IPS DF 6.9 (cell line): ENCODE data around the gene MLC1.

ENCODE experiments used
- DNase-seq: peaks from one replicate; pipeline ENCODE4 v3.0.0-alpha.2; 2013; ENCODE audit warnings: low read depth, low spot score
- H3K27ac ChIP-seq: one replicate; pipeline ENCODE4 v1.5.1; 2013; ENCODE audit warnings: low read length, control low read depth
- H3K27me3 ChIP-seq: 2 replicates; pipeline ENCODE4 v1.6.1; 2013; ENCODE audit warnings: mild to moderate bottlenecking, low read length; ENCODE audit not compliant: control insufficient read depth, insufficient read depth
- H3K36me3 ChIP-seq: 2 replicates; pipeline ENCODE4 v1.6.1; 2013; ENCODE audit warnings: low read length; ENCODE audit not compliant: control insufficient read depth, insufficient read depth
- H3K4me1 ChIP-seq: 2 replicates; pipeline ENCODE4 v1.6.1; 2013; ENCODE audit warnings: low read length; ENCODE audit not compliant: control insufficient read depth, insufficient read depth
- H3K4me3 ChIP-seq: 2 replicates; pipeline ENCODE4 v1.5.1; 2013; ENCODE audit warnings: mild to moderate bottlenecking, low read length
- H3K9me3 ChIP-seq: 2 replicates; pipeline ENCODE4 v1.6.1; 2013; ENCODE audit warnings: low read length, inconsistent platforms; ENCODE audit not compliant: control insufficient read depth, insufficient read depth
- WGBS: extraction: QIAGEN DNeasy Blood & Tissue Kit; methylation state at CpG from one replicate; pipeline ENCODE4 v1.1.7; 2013; ENCODE audit warnings: mixed read lengths, missing lambda C conversion rate; ENCODE audit not compliant: insufficient read length, insufficient coverage; 5-methylcytosine and 5-hydroxymethylcytosine counted together

MLC1 gene

GRCh38 chr22:50118129-50118528 is 32.9 kb upstream of the MLC1 start:
- Histone ChIP-seq H3K27me3 (no peaks in the 10 kb centered on the region), H3K9me3 (no peaks in the 10 kb centered on the region), H3K27ac (no peak overlapping the region), H3K4me1 (no peaks in the 10 kb centered on the region), H3K4me3 (no peak overlapping the region), H3K36me3 (no peaks in the 10 kb centered on the region)
- no CpG with 5 or more reads among the region's 3 CpGs for WGBS
- no peak for DNase-seq

DNA sequence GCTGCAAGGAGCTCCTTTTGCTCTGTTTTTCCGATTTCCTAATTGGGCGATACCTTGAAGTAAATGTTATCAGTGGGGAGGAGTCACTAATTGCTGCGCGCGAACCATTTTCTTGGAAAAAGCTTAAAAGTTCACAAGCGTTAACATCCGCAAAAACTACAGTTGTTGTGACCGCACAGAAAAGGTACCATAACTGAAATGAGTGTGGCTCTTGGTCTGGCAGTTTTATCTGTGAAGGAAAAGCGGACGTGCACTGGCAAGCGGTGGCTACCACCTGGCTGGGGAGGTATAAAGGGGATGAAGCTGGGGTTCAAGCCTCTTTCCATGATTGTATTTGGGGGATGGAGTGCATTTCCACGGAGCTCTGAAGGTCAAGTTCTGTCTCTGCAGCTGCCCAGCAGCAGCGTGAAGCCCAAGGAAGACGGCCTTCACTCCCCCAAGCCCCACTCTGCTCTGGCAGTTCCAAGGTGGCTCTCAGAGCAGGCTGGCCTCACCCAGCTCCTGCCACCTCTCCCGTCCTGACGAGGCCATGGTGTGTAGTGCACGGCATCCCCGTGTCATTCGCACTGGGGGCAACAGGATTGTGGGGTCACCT is 32.0 kb upstream of the MLC1 start:
- no CpG with 5 or more reads among the region's 19 CpGs for WGBS
- Histone ChIP-seq H3K9me3 (no peaks in the 10 kb centered on the region), H3K4me3 (no peak overlapping the region), H3K4me1 (no peaks in the 10 kb centered on the region), H3K27ac (no peak overlapping the region), H3K27me3 (no peaks in the 10 kb centered on the region), H3K36me3 (no peaks in the 10 kb centered on the region)
- DNase-seq: no peak

DNA sequence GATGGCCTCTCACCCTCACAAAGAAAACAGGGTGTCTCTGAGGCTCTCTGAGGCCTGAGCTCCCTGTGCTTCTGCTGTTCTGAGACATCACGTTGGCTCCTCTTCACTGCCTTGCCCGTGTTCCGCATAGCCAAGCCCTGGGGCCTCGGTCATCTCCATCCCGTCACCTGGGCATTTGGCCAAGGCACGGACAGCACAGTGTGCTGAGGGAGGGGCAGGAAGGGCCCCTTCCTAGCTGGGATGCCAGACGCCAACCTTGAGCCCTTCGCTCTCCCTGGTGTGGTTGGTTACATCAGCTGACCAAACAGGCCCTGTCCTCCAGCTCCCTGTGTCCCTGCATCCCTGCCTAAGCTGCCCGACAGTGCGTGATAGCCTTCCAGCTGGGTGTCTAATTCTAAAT is 30.5 kb upstream of the MLC1 start:
- H3K9me3 ChIP-seq: no peaks in the 10 kb centered on the region
- no peak overlapping the region for H3K4me3 ChIP-seq
- H3K4me1 ChIP-seq: no peaks in the 10 kb centered on the region
- no CpG with 5 or more reads among the region's 10 CpGs for WGBS
- no peak overlapping the region for H3K27ac ChIP-seq
- DNase-seq: no peak
- H3K27me3 ChIP-seq: no peaks in the 10 kb centered on the region
- H3K36me3 ChIP-seq: no peaks in the 10 kb centered on the region

DNA sequence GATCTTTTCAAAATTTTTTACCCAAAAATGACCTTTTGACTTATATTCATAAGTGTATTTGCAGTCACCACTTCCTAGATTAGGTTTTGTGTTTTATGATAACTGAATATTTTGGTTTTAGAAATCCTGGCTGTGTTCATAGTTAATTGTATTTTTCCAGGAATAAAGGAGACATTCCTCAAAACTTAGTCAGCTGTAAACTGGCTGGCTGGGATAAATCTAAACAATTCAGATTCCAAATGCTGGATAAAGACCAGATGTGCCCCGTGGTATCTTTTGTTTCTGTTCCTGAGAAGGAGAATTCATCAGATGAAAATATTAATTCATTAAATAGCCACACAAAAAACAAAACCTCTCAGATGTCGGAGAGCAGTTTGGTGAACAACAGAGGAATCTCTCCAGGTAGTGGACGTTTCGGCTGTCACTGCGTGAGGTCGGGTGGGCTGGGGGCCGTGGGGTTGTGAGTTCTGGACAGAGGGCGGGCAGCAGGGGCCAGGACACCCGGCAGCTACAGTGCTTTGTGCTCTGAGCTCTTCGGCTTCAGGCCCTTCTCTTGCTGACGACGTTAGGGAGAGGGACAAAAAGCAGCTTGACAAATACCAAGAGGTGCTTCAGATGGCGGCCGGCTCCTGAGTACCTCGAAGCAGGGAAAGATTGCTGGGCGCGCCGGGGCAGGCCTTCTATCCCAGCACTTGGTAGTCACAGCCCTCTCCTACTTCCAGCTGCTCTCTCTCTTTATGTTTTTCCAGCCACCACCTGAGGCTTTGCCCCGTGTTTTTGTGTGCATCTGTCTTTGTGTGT is 29.2 kb upstream of the MLC1 start:
- Histone ChIP-seq H3K27ac (no peak overlapping the region), H3K4me3 (no peak overlapping the region), H3K4me1 (no peaks in the 10 kb centered on the region), H3K36me3 (no peaks in the 10 kb centered on the region), H3K9me3 (no peaks in the 10 kb centered on the region), H3K27me3 (no peaks in the 10 kb centered on the region)
- WGBS: no CpG with 5 or more reads among the region's 19 CpGs
- DNase-seq: no peak

DNA sequence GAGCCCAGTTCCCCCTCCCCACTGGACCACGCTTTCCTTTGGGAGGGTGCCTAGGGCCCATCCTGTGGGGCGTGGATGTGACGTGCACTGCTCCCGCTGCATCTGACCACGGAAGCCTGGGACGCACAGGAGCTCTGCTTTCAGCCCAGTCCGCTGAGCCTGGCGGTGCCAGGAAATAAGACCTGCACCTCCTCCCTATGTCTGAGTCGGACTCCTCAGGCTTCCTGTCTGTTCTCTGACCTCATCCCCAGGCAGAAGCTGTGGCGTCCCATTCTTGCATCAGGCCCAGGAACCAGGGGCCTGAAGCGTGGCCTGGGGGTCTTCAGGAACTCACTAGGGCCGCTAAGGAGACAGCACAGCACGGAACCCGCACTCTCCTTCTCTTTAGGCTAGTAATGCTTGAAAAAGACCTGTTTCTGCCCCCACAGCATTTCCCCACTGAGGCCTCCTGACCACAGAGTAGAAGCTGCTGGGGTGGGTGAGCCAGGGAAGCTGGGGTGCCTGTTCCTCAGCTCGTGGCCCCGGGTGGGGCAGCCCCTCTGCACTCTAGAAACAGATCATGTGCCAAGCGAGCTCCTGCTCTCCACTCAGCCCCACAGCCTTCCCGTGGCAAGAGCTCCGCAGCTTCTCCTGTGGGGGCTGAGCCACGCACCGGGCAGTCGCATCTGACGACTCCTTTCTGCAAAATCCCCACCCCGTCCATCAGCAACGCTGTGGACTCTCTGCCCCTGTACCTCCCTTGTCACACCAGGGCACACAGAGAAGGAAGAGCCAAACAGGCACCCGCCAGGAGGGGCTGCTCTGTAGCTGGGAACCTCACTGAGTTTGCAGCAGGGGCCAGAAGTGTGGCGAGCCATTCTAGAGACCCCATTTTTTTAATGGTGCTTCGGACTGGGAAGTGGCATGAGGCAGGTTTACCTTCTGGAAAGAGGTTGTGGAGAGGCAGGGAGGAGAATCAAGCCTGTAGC is 27.2 kb upstream of the MLC1 start:
- Histone ChIP-seq H3K36me3 (no peaks in the 10 kb centered on the region), H3K4me3 (no peak overlapping the region), H3K27me3 (no peaks in the 10 kb centered on the region), H3K27ac (no peak overlapping the region), H3K9me3 (no peaks in the 10 kb centered on the region), H3K4me1 (no peaks in the 10 kb centered on the region)
- no CpG with 5 or more reads among the region's 28 CpGs for WGBS
- DNase-seq: no peak

DNA sequence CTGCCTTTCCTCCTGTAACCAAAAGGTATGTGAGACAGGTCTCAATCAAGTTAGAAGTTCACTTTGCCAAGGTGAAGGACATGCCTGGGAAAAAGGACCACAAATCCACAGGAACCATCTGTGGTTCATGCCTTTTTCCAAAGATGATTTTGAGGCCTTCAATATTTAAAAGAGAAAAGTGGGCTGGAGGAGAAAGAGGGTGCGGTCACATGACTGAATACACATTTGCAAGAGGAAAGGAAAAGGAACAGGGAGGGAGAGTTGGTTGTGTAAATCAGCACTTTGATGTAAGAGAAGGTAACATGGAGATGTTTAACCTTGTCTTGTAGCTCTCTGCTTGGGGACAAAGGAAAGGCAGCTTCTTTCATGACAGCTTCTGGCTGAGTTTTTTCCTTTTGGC is 25.8 kb upstream of the MLC1 start:
- H3K27ac ChIP-seq: no peak overlapping the region
- WGBS: no CpG with 5 or more reads among the region's 1 CpG
- H3K27me3 ChIP-seq: no peaks in the 10 kb centered on the region
- H3K36me3 ChIP-seq: no peaks in the 10 kb centered on the region
- no peak for DNase-seq
- no peaks in the 10 kb centered on the region for H3K9me3 ChIP-seq
- no peak overlapping the region for H3K4me3 ChIP-seq
- H3K4me1 ChIP-seq: no peaks in the 10 kb centered on the region

- DNase-seq: no peak
- H3K36me3 ChIP-seq: no peaks in the 10 kb centered on the region
- H3K4me3 ChIP-seq: no peak overlapping the region
- no peaks in the 10 kb centered on the region for H3K9me3 ChIP-seq
- no CpG with 5 or more reads among the region's 9 CpGs for WGBS
- no peaks in the 10 kb centered on the region for H3K27me3 ChIP-seq
- H3K27ac ChIP-seq: no peak overlapping the region
- H3K4me1 ChIP-seq: no peaks in the 10 kb centered on the region
These were observed 22.3 kb upstream of the MLC1 start for GRCh38 chr22:50107529-50107928.

DNA sequence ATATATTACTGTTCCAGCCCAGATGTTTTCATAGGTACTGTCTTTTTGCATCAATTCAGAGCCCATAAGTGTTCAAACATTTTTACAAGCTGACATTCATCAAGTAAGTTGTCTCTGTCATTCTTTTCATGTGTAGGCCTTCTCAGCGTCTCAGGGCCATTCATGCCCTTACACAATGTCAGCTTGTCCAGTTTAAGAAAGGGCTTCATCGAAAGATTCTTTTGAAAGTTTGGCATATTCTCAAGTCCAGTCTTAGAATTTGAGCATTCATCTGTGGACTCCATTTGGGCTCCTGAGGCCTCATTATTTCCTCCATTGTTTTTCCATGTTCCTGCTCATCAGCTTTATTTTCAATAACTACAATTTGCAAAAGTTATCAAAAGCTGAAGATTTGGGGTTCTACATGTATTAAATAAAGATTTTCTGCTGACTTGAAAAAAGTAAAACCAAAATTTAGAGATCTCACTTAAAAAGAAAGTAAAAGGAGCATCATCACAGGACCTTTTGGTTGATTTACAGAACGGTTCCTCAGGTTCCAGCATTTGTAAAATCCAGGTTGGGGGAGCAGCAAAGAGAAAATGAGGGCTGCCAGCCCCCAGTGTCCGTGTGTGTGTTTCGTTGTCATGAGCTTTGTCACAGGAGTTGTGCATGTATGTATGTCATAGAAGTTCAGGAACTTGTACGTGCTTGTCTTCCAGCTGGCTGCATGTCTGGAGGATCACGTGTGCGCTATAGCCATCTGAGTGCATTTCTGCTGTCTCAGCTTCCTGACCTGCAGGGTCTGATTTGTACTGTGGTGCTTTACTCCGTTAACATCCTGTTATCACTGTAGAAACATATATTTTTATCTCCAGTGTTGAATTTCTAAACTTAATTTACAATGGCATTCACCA is 20.2 kb upstream of the MLC1 start:
- H3K4me3 ChIP-seq: no peak overlapping the region
- WGBS: no CpG with 5 or more reads among the region's 9 CpGs
- no peak for DNase-seq
- H3K27ac ChIP-seq: no peak overlapping the region
- no peaks in the 10 kb centered on the region for H3K4me1 ChIP-seq
- no peaks in the 10 kb centered on the region for H3K36me3 ChIP-seq
- H3K27me3 ChIP-seq: no peaks in the 10 kb centered on the region
- H3K9me3 ChIP-seq: no peaks in the 10 kb centered on the region

DNA sequence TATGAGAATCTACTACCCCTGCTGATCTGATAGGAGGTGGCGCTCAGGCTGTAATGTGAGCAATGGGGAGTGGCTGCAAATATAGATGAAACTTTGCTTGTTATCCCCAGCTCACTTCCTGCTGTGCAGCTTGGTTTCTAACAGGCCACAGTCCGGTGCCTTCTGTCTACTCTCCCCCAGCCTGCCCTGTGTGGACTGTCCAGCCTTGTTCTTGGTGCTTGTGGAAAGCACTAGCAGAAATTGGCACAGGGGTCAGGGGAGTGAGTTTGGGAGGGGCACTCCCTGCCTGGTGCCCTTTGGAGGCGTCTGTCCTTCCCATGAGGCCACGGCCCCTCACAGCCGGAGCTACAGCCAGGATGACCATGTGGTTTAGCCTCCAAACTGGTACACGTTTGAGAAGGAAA is 18.9 kb upstream of the MLC1 start:
- Histone ChIP-seq H3K27me3 (no peaks in the 10 kb centered on the region), H3K4me3 (no peak overlapping the region), H3K27ac (no peak overlapping the region), H3K36me3 (no peaks in the 10 kb centered on the region), H3K9me3 (no peaks in the 10 kb centered on the region), H3K4me1 (no peaks in the 10 kb centered on the region)
- no peak for DNase-seq
- no CpG with 5 or more reads among the region's 6 CpGs for WGBS

DNA sequence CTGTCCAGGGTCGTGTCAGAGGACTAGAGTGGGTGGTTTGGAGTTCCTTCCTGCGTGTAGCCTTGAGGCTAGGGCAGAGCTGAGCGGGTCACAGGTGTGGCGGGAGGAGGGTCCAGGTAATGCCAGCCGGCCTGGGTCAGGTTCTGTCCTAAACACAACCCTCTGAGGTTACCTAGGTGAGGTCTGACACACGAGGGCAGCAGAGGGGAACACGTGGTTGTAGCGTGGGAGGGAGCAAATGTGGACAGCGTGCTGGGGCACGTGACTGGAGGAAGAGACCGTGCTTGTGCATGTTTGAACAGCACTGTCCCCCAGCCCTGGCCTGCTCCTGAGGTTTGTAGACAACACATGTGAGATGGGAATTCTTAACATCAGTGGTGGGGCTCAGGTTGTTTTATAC is 17.7 kb upstream of the MLC1 start:
- no peak overlapping the region for H3K4me3 ChIP-seq
- no peak for DNase-seq
- H3K9me3 ChIP-seq: no peaks in the 10 kb centered on the region
- no peaks in the 10 kb centered on the region for H3K36me3 ChIP-seq
- H3K4me1 ChIP-seq: no peaks in the 10 kb centered on the region
- no peak overlapping the region for H3K27ac ChIP-seq
- no CpG with 5 or more reads among the region's 11 CpGs for WGBS
- H3K27me3 ChIP-seq: no peaks in the 10 kb centered on the region
